GM12801 (cell line): ENCODE results near the gene TRERF1.

Source experiments
- CTCF ChIP-seq: IDR thresholded peaks from one replicate; pipeline ENCODE4 v1.5.1; 2011; ENCODE audit warnings: control low read depth; ENCODE audit not compliant: insufficient read length; ENCODE audit errors: extremely low read depth

TRERF1 gene

GRCh38 chr6:42390228-42390934 is 61.3 kb downstream of the TRERF1 start:
- TF ChIP-seq CTCF = no peak

- TF ChIP-seq CTCF = no peak
Observed at GRCh38 chr6:42389736-42390135, 62.0 kb downstream of the TRERF1 start.

- no peak for TF ChIP-seq CTCF
Observed at GRCh38 chr6:42388046-42388445, 63.7 kb downstream of the TRERF1 start.

- TF ChIP-seq CTCF = no peak
Observed at GRCh38 chr6:42387336-42387735, 64.4 kb downstream of the TRERF1 start.

- TF ChIP-seq CTCF = no peak
Observed at GRCh38 chr6:42385339-42385738, 66.4 kb downstream of the TRERF1 start.

DNA sequence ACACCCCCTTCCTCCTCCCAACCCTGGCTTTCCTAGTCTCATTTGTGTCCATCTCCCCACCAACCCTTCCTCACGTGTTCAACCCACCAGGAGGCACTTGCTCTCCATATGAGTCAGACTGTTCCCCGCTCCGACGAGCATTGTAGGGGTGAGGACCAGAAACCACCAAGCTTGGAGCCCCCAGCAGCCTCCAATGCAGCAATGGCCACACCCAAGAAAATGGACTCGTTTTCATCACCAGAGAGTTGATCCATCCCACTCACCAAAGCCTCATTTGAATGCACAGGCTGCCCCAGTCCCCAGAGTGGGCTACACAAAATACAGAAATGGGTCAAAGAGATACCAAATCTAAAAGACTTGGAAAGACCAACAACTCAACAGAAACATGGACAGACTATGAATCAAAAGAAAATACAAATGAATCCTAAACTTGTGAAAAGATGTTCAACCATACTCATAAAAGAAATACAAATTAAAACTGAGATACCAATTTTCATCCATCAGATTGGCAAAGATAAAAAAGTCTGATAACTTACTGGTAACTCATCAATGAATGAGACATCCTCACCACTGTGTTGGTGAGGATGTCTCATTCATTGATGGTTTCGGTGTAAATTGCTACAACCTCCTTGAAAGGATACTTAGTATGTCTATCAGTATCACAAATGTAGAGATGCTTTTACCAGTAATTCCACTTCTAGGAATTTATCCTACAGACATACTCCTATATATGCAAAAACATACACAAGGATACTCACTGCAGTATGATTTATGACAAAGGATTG is 68.1 kb downstream of the TRERF1 start:
- TF ChIP-seq CTCF = no peak

GRCh38 chr6:42381850-42382249 is 69.9 kb downstream of the TRERF1 start:
- no peak for TF ChIP-seq CTCF
